Right ventricle myocardium superior (tissue), 1 donor: ENCODE data around the gene SPTBN4. TPM values are rescaled to one million over a fixed set of nuclear protein-coding genes. Genes with fewer than 3 reads are reported as not detected.
"Not testable (repeated sequence)": the region's sequence is repeated elsewhere in the genome, so short reads cannot be mapped to it uniquely, and the experiment has no call there.

Experiments
- ATAC-seq: fragments of 200-7000 bp; cut with Tn5 transposase; one replicate; pipeline ENCODE4 v1.9.1; 2020; ENCODE audit warnings: mild to moderate bottlenecking; ENCODE audit not compliant: poor library complexity
- DNase-seq: peaks from one replicate; pipeline ENCODE4 v3.0.0-alpha.2; 2020
- intact Hi-C: fragments of 100-400 bp; cut with DNase I; formaldehyde crosslinking; loops from one replicate; pipeline ENCODE4 v1.11.2; 2022
- total RNA-seq: library from RNA; stranded (reverse); fragmentation: NEBNext Ultra II Directional; extraction: Animal tissue kit (Norgen Biotek cat#: 25700); gene quantifications from one replicate; pipeline ENCODE4 v1.2.1, GENCODE V29; 2021
- donor health status: DM: no; HTN: yes; CAD: no; lungs with severe emphysema.

SPTBN4 gene
- total RNA-seq, 1 donor from 2014 or later = 4.5 TPM

- DNase-seq (no peak), ATAC-seq (no peak)
- intact Hi-C loops = no loop called here
Observed at GRCh38 chr19:40494191-40494838, 27.5 kb downstream of the SPTBN4 start.

DNA sequence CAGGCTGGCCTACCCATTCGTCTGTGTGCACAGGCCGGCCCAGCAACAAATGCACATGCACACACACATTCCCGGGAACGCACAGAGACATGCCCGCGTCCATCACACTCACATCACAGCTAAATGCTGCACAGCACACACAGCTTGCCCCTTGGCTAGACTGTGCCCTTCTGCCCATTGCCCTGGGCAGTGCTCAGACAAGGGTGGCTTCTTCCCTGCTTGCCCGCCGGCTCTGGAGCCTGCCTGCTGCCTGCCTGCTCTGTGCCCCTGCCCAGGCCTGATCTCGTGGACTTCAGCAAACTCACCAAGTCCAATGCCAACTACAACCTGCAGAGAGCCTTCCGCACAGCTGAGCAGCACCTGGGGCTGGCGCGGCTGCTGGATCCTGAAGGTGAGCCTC lies 30.4 kb downstream of the SPTBN4 start:
- intact Hi-C loops = no loop called here
- ATAC-seq = no peak
- DNase-seq = no peak

- ATAC-seq = no peak
- intact Hi-C loops = no loop called here
Observed at GRCh38 chr19:40499320-40499719, 32.5 kb downstream of the SPTBN4 start.

DNA sequence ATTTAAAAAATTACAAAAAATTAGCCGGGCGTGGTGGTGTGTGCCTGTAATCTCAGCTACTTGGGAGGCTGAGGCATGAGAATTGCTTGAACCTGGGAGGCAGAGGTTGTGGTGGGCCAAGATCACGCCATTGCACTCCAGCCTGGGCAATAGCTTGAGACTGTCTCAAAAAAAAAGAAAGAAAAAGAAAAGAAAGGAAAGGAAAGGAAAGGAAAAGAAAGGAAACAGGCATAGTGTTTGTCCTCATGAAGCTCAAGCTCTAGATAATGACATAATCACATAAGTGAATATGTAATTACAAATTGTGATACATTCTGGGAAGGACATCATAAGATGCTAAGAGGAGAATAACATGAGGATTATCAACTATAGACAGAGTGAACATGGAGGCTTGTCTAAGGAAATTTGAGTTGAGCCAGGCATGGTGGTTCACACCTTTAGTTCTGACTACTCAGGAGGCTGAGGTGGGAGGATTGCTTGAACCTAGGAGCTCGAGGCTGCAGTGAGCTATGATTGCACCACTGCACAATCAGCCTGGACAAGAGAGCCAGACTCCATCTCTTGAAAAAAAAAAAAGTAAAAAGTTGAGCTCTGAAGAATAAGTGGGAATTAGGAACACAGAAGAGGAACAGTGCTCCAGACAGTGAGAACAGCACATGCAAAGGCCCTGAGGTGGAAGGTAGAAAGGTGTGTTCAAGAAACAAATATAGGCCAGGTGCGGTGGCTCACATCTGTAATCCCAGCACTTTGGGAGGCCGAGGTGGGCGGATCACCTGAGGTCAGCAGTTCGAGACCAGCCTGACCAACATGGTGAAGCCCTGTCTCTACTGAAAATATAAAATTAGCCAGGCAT lies 34.1 kb downstream of the SPTBN4 start:
- ATAC-seq, intact Hi-C loops, DNase-seq: not testable (repeated sequence)

More at GRCh38 chr19:40499320-40499719, 32.5 kb downstream of the SPTBN4 start:
- no peak for DNase-seq

DNA sequence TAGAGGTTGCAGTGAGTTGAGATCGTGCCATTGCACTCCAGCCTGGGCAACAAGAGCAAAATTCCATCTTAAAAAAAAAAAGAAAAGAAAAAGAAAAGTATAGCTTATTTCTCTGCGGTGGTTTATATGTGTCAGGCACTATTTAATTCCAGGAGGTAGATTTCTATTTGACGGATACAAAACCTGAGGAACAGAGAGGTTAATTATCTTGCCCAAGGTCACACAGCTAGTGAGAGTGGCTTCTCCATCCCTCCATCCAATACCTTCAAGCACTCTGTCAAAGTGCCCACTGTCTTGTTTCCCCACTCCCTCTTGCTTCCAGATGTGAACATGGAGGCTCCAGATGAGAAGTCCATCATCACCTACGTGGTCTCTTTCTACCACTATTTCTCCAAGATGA lies 34.8 kb downstream of the SPTBN4 start:
- intact Hi-C loops = no loop called here
- ATAC-seq (no peak), DNase-seq (no peak)

GRCh38 chr19:40502081-40502480 lies 35.3 kb downstream of the SPTBN4 start:
- ATAC-seq = no peak
- intact Hi-C loops = no loop called here
- DNase-seq = no peak

- intact Hi-C loops = no loop called here
- ATAC-seq = no peak
- DNase-seq = no peak
Observed at GRCh38 chr19:40502647-40503319, 36.0 kb downstream of the SPTBN4 start.

GRCh38 chr19:40503320-40503695 lies 36.5 kb downstream of the SPTBN4 start:
- no peak for DNase-seq
- ATAC-seq = no peak
- intact Hi-C loops = no loop called here

- ATAC-seq (no peak), DNase-seq (no peak)
- intact Hi-C loops = no loop called here
Observed at GRCh38 chr19:40506099-40506498, 39.3 kb downstream of the SPTBN4 start.

DNA sequence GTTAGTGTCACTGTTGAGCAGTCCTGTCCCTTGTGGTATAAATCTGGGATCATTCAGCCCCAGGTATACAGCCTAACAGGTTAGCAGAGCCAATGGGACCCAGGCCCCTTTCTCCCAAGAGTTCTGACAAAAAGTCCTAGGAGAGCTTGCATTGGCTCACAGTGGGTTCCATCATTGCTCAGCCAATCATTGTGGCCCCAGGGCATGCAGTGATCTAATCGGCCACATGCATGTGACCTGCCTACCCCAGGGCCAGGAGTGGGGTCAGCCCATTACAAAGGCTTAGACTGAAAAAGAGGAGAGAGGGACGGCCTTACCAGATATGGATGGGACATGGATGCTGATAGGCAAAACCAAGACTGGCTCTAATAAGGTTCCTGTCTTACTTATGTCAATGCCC lies 41.1 kb downstream of the SPTBN4 start:
- intact Hi-C loops = no loop called here
- DNase-seq (no peak), ATAC-seq (no peak)

- ATAC-seq = no peak
- intact Hi-C loops = no loop called here
- no peak for DNase-seq
Observed at GRCh38 chr19:40508739-40509260, 42.0 kb downstream of the SPTBN4 start.

- DNase-seq (no peak), ATAC-seq (no peak)
- intact Hi-C loops = no loop called here
Observed at GRCh38 chr19:40510526-40511115, 43.8 kb downstream of the SPTBN4 start.

DNA sequence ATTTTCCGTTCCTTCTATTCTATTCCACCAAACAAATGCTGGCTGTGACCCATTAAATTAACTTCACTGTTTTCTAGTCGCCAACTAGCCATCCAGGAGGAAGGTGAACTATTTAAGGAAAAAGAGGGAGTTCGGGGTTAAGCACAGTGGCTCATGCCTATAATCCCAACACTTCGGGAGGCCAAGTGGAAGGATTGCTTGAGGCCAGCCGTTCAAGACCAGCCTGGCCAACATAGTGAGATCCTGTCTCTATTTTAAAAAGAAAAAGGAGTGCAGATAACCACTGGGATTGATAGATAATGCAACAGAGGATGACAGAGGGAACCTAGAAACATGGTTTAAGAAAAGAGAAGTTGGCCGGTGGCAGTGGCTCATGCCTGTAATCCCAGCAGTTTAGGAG lies 44.7 kb downstream of the SPTBN4 start:
- DNase-seq (no peak), ATAC-seq (no peak)
- intact Hi-C loops = no loop called here

GRCh38 chr19:40512110-40512472 lies 45.3 kb downstream of the SPTBN4 start:
- no peak for ATAC-seq
- intact Hi-C loops = no loop called here
- DNase-seq = no peak

- no peak for DNase-seq
- intact Hi-C loops = no loop called here
- ATAC-seq = peak; percentile 48
Observed at GRCh38 chr19:40512473-40513344, 45.9 kb downstream of the SPTBN4 start.

- intact Hi-C loops = no loop called here
- no peak for ATAC-seq
- DNase-seq = no peak
Observed at GRCh38 chr19:40513345-40513678, 46.5 kb downstream of the SPTBN4 start.

DNA sequence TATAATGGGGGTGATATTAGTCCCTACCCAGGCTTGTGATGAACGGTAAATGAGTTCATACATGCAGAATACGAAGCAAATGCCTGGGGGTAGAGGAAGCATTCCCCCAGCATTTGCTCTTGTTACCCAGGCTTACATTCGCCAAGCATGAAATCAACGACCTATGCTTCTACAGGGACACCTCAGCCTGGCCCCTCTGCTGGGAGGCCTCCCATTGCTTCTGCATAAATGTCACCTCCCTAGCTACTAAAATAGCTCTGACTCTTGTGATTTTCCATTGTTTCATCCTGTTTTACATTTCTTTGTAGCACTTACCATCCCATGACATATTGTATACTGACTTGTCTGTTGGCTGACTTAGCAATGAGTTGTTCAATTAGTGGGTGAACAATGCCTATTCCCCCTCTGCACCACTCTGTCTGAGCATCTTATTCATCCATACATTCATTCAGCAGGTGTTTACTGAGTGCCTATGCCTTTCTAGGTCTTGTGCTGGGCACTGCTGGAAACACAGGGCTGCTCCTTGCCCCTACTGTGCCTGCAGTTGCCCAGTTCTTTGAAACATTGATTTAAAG lies 47.0 kb downstream of the SPTBN4 start:
- ATAC-seq = no peak
- no peak for DNase-seq
- intact Hi-C loops = no loop called here

DNA sequence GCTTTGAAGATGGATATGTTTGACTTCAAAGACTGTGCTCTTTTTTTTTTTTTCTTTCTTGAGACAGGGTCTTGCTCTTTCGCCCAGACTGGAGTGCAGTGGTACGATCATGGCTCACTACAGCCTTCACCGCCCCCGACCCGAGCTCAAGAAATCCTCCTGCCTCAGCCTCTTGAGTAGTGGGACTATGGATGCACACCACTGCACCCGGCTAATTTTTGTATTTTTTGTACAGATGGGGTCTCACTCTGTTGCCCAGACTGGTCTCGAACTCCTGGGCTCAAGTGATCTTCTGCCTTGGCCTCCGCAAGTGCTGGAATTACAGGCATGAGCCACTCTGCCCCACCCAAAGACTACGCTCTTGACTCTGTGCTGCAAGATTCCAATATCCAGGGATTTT lies 50.4 kb downstream of the SPTBN4 start:
- intact Hi-C loops = no loop called here
- ATAC-seq (no peak), DNase-seq (no peak)
